Activated T-cell treated with anti-CD3 and anti-CD28 coated beads, Interleukin-2, amount 50 U/mL, for 48 hours (primary cell): Measurements from ENCODE around the gene CDK7.
"Not testable (repeated sequence)": the region's sequence is repeated elsewhere in the genome, so short reads cannot be mapped to it uniquely, and the experiment has no call there.

Source experiments
- DNase-seq, 2 experiments: peaks; one replicate each; pipeline ENCODE4 v3.0.0-alpha.2; 2020

CDK7 gene

GRCh38 chr5:69237877-69238276 lies 3.2 kb downstream of the CDK7 start:
- no peak for DNase-seq

DNA sequence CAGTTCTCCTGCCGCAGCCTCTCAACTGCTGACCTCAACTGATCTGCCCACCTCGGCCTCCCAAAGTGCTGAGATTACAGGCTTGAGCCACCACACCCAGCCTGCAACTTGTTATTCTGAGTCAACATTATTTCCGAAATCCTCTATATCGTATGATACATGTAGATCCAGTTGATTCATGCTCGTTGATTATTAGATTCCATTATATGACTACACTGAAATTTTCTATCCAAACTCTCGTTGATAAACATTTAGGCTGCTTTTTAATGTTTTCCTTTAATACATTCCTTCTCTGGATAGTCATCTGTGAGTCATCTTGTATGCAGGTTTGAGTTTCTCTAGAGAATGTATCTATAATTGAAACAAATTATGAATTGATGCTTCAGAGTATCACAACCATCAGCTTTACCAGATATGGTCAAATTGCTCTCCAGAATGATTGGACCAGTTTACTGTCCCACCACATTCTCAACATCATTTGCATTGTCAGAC lies 4.1 kb downstream of the CDK7 start:
- no peak for DNase-seq

GRCh38 chr5:69242215-69242927 lies 7.7 kb downstream of the CDK7 start:
- no peak for DNase-seq

DNA sequence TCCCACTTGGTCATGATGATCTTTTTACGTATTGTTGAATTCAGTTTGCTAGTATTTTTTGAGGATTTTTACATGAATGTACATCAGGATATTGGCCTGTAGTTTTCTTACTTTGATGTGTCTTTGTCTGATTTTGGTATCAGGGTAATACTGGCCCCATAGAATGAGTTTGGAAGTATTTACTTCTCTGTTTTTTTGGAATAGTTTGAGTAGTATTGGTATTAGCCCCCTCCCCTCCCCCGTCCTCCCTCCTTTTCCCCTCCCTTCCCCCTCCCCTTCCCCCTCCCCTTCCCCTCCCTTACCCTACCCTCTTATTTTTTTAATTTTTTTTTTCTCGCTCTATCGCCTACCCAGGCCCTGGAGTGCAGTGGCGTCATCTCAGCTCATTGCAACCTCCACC lies 10.3 kb downstream of the CDK7 start:
- DNase-seq: no peak

GRCh38 chr5:69248019-69248418 lies 13.3 kb downstream of the CDK7 start:
- DNase-seq: no peak

DNA sequence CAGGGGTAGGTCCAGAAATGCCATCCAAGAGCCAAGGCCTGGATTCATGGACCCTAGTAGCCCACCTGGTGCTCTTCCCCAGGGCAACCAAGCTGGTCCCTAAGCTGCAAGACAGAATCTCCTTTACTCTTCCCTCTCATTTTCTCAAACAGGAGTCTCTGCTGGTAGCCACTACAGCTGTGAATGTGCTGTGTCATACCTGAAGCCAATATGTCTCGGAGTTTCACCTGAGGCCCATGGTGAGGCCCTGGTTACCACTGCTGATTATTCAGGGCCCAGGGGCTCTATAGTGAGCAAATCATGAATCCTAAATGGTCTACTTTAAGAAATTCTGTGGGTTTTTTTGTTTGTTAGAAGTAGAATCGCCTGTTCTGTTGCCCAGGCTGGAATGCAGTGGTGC lies 15.9 kb downstream of the CDK7 start:
- DNase-seq: no peak

DNA sequence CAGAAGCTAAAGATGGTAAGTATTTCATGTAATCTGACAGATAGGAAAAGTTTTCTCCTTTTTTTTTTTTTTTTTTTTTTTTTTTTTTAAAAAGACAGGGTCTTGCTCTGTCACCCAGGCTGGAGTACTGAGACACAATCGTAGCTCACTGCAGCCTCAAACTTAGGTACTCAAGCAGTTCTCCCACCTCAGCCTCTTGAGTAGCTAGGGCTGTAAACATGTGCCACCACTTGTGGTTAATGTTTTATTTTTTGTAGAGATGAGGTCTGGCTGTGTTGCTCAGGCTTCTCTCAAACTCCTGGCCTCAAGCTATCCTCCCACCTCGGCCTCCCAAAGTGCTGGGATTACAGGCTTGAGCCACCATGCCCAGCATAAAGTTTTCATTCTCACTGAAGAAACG lies 17.8 kb downstream of the CDK7 start:
- no peak for DNase-seq

DNA sequence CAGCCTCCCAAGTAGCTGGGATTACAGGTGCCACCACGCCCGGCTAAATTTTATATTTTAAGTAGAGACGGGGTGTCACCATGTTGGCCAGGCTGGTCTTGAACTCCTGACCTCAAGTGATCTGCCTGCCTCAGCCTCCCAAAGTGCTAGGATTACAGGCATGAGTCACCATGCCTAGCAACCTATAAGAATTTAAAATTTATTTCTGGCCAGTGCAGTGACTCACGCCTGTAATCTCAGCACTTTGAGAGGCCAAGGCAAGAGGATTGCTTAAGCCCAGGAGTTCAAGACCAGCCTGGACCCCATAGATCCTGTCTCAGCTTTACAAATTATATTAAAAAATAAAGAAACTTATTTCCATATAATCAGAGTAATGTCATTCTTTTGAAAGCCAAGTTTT lies 21.3 kb downstream of the CDK7 start:
- not testable (repeated sequence) for DNase-seq

- DNase-seq: no peak
Measured at GRCh38 chr5:69257577-69257976, 22.9 kb downstream of the CDK7 start.

DNA sequence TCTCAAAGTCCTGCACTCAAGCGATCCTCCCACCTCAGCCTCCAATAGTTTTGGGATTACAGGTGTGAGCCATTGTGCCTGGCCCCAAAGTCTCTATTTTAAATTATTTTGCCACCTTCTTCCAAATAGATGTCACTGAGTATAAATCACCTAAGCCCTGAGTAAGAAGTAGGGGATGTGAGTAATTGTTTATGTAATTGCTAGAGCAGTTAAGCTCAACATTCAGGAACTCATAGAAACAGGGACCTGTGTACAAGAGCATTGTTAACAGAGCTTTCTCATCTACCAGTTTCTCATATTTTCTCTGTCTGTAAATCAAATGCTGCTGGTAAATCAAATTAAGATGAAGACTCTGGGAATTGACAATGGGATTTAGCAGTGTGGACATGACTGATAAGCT lies 26.3 kb downstream of the CDK7 start:
- no peak for DNase-seq

GRCh38 chr5:69265931-69266330 lies 31.2 kb downstream of the CDK7 start:
- no peak for DNase-seq

- DNase-seq: no peak
Measured at GRCh38 chr5:69268899-69269298, 34.2 kb downstream of the CDK7 start.

DNA sequence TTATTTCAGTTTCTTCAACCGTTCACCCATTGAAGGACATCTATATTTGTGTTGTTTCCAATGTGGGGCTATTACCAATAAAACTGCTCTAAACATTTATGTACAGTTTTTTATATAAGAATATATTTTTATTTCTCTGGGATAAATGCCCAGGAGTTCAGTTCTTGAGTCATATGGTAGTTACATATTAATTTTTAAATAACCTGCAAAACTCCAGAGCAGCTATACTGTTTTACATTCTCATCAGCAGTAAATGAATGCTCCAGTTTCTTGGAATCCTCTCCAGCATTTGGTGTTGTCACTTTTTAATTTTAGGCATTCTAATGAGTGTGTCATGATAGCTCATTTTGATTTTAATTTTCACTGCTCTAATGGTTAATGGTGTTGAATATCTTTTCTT lies 36.2 kb downstream of the CDK7 start:
- DNase-seq: no peak

DNA sequence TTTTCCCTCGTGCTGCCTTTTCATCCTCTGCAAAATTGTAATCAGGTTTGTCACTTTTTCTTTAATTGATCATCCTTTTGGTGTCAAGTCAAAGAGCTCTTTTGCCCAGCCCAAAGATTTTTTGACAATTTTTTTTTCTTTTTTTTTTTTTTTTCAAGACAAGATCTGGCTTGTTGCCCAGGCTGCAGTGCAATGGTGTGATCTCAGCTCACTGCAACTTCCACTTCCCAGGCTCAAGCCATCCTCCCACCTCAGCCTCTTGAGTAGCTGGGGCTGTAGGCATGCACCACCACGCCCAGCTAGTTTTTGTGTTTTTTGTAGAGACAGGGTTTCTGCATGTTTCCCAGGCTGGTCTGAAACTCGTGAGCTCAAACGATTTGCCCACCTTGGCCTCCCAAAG lies 36.7 kb downstream of the CDK7 start:
- no peak for DNase-seq

DNA sequence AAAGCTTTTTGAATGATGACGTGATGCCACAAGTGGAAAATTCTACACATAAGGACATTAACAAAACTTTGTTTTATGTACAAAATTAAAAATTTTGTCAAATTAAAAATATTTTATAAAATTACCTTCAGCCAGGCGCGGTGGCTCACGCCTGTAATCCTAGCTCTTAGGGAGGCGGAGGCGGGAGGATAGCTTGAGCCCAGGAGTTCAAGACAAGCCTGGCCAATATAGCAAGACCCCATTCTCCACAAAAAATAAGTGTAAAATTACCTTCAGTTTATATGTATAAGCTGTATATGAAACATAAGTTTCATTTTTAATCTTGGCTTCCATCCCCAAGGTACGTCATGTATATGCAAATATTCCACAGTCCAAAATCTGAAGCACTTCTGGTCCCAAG lies 40.9 kb downstream of the CDK7 start:
- DNase-seq: no peak

GRCh38 chr5:69276422-69277174 lies 41.9 kb downstream of the CDK7 start:
- DNase-seq: no peak

- DNase-seq: no peak
Measured at GRCh38 chr5:69279517-69279916, 44.8 kb downstream of the CDK7 start.

DNA sequence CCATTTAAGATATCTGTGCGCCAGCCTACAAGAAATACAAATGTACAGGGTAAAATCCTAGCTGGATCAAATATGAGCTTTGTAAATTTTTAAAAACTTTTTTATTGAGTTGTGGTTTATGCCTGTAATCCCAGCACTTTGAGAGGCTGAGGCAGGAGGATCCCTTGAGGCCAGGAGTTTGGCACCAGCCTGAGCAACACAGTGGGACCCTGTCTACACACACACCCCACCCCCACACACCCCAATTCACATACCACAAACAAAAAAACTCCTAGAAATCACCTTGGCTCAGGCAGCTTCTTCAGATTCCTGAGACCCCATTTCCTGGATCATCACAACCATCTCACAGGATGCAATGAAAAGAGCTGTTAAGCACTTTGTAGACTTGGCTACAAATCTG lies 46.4 kb downstream of the CDK7 start:
- no peak for DNase-seq

GRCh38 chr5:69284203-69284602 lies 49.5 kb downstream of the CDK7 start:
- DNase-seq: no peak

- DNase-seq: no peak
Measured at GRCh38 chr5:69285448-69286116, 50.9 kb downstream of the CDK7 start.

DNA sequence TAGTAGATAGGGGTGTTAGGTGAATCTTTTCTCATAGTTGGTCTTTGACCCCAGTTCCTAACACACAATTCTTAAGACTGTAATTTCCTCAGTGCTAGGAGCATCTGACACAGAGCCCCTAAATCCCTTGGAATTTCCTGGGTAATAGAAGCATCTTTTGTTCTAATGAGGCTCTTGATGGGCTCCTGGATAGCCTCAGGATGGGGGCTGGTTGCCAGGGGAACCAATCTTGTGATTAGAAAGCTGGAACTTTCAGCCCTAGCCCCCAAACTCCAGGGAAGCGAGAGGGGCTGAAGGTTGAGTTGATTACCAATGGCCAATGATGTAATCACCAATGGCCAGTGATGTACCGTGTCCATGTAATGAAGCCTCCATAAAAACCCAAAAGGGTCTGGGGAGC lies 53.4 kb downstream of the CDK7 start:
- no peak for DNase-seq

- no peak for DNase-seq
Measured at GRCh38 chr5:69288688-69289087, 54.0 kb downstream of the CDK7 start.

DNA sequence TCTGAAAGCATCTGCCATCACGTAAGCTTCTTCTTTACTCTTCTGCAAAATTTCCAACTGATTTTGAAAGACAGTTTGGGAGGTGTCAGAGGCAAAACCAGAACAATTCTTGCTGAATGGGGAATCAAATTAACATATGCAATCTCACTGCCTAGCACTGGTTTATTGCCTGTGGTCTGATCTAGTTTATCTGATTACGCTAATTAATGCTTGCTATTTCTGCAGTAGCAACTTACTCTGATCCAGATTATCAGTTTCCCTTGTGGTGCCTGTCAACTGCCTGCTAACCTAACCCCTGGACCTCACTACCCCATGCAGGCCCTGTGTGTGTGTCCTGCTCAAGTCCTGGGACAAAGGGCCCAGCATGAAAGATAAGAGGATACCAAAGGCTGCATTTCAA lies 57.6 kb downstream of the CDK7 start:
- no peak for DNase-seq

- no peak for DNase-seq
Measured at GRCh38 chr5:69293882-69294281, 59.2 kb downstream of the CDK7 start.
